GM19193 (cell line): ENCODE results near the gene MCAT.

Experiments
- POLR2A ChIP-seq: IDR thresholded peaks from 4 replicates; pipeline ENCODE4 v1.6.1; 2011; ENCODE audit not compliant: insufficient read depth, insufficient read length; ENCODE audit errors: extremely low read depth

The MCAT gene

GRCh38 chr22:43166132-43166930 lies 23.1 kb upstream of the MCAT start:
- TF ChIP-seq POLR2A, result no peak

- no peak for TF ChIP-seq POLR2A
Observed at GRCh38 chr22:43164636-43165035, 21.4 kb upstream of the MCAT start.

GRCh38 chr22:43163241-43163795 lies 20.1 kb upstream of the MCAT start:
- no peak for TF ChIP-seq POLR2A

GRCh38 chr22:43162412-43163150 lies 19.4 kb upstream of the MCAT start:
- TF ChIP-seq POLR2A, result no peak

GRCh38 chr22:43160497-43161126 lies 17.4 kb upstream of the MCAT start:
- no peak for TF ChIP-seq POLR2A

GRCh38 chr22:43159484-43160178 lies 16.4 kb upstream of the MCAT start:
- TF ChIP-seq POLR2A, result no peak

GRCh38 chr22:43158778-43159483 lies 15.7 kb upstream of the MCAT start:
- no peak for TF ChIP-seq POLR2A

- no peak for TF ChIP-seq POLR2A
Observed at GRCh38 chr22:43157874-43158546, 14.8 kb upstream of the MCAT start.

GRCh38 chr22:43156413-43156812 lies 13.2 kb upstream of the MCAT start:
- TF ChIP-seq POLR2A, result no peak

GRCh38 chr22:43155789-43156188 lies 12.6 kb upstream of the MCAT start:
- no peak for TF ChIP-seq POLR2A

- no peak for TF ChIP-seq POLR2A
Observed at GRCh38 chr22:43154887-43155536, 11.8 kb upstream of the MCAT start.

- TF ChIP-seq POLR2A, result no peak
Observed at GRCh38 chr22:43153899-43154298, 10.7 kb upstream of the MCAT start.
